Stimulated activated CD4-positive, alpha-beta T cell treated with anti-CD3 and anti-CD28 coated beads, TNF-alpha, amount 100 ng/mL, for 48 hours (primary cell): Measurements from ENCODE around the gene GNPDA1.
A peak's percentile ranks its signal among the peaks of the same experiment; 100 is the strongest.
"Not testable (repeated sequence)": the region's sequence is repeated elsewhere in the genome, so short reads cannot be mapped to it uniquely, and the experiment has no call there.

Experiments used
- DNase-seq, 3 donors: peaks; one replicate each; pipeline ENCODE4 v3.0.0-alpha.2; 2020; ENCODE audit warnings: low read depth in 3 of 3

The GNPDA1 gene

GRCh38 chr5:142012792-142013388 lies at the start of gene GNPDA1:
TSS of gene GNPDA1 (minus strand) at chr5:142013027. CDS start at chr5:142012035, 992 bp downstream.
- DNase-seq = peak in 2 of 3 donors; percentile 39 to 67

- no peak for DNase-seq
Observed at GRCh38 chr5:142059304-142059940, 46.6 kb upstream of the GNPDA1 start.

- no peak for DNase-seq
Observed at GRCh38 chr5:142057697-142058056, 44.9 kb upstream of the GNPDA1 start.

- no peak for DNase-seq
Observed at GRCh38 chr5:142056816-142057696, 44.2 kb upstream of the GNPDA1 start.

- no peak for DNase-seq
Observed at GRCh38 chr5:142055301-142055700, 42.5 kb upstream of the GNPDA1 start.

GRCh38 chr5:142053426-142054151 lies 40.8 kb upstream of the GNPDA1 start:
- DNase-seq = no peak

- not testable (repeated sequence) for DNase-seq
Observed at GRCh38 chr5:142052026-142052425, 39.2 kb upstream of the GNPDA1 start.

GRCh38 chr5:142048272-142048671 lies 35.4 kb upstream of the GNPDA1 start:
- no peak for DNase-seq

GRCh38 chr5:142046191-142046590 lies 33.4 kb upstream of the GNPDA1 start:
- DNase-seq = no peak

GRCh38 chr5:142040881-142041280 lies 28.1 kb upstream of the GNPDA1 start:
- not testable (repeated sequence) for DNase-seq

GRCh38 chr5:142040285-142040684 lies 27.5 kb upstream of the GNPDA1 start:
- DNase-seq = no peak

GRCh38 chr5:142038735-142039134 lies 25.9 kb upstream of the GNPDA1 start:
- no peak for DNase-seq

GRCh38 chr5:142037599-142037998 lies 24.8 kb upstream of the GNPDA1 start:
- not testable (repeated sequence) for DNase-seq

GRCh38 chr5:142036918-142037317 lies 24.1 kb upstream of the GNPDA1 start:
- DNase-seq = no peak

- no peak for DNase-seq
Observed at GRCh38 chr5:142034994-142035393, 22.2 kb upstream of the GNPDA1 start.

GRCh38 chr5:142033632-142034567 lies 21.1 kb upstream of the GNPDA1 start:
- DNase-seq = not testable (repeated sequence)

GRCh38 chr5:142032747-142033631 lies 20.2 kb upstream of the GNPDA1 start:
- DNase-seq = no peak

- DNase-seq = no peak
Observed at GRCh38 chr5:142032150-142032549, 19.3 kb upstream of the GNPDA1 start.

- DNase-seq = no peak
Observed at GRCh38 chr5:142025637-142026036, 12.8 kb upstream of the GNPDA1 start.

- DNase-seq = peak; percentile 73 to 81 (median 78)
Observed at GRCh38 chr5:142024771-142025304, 12.0 kb upstream of the GNPDA1 start.
